Gastrocnemius medialis (tissue), 4 donors: ENCODE results near the gene CKMT2. TPM values are rescaled to one million over a fixed set of nuclear protein-coding genes. Genes with fewer than 3 reads are reported as not detected.
"Not testable (repeated sequence)": the region's sequence is repeated elsewhere in the genome, so short reads cannot be mapped to it uniquely, and the experiment has no call there.

Experiments
- ATAC-seq, 2 donors: fragments of 150-250 bp; one replicate each; pipeline ENCODE4 v1.9.1; 2016
- DNase-seq, 2 donors: peaks; one replicate each; pipeline ENCODE4 v3.0.0-alpha.2; 2019
- H3K27ac ChIP-seq, 4 donors: fragments of 200-600 bp; sonication (generic); 1 replicate in 1 of 4; 2 replicates in 3 of 4; pipeline ENCODE4 v1.5.1; 2016 to 2018; ENCODE audit warnings: mild to moderate bottlenecking in 2 of 4, moderate library complexity in 1 of 4
- H3K27me3 ChIP-seq, 3 donors: fragments of 200-600 bp; sonication (generic) in 2 of 3; 1 replicate in 1 of 3; 2 replicates in 2 of 3; pipeline versions ENCODE4 v1.5.1 to v1.6.0; 2016 to 2019; ENCODE audit warnings: mild to moderate bottlenecking in 1 of 3, moderate library complexity in 1 of 3
- H3K36me3 ChIP-seq, 2 donors: fragments of 200-600 bp; sonication (generic) in 1 of 2; one replicate each; pipeline ENCODE4 v1.5.1; 2017 to 2018
- H3K4me1 ChIP-seq, 2 donors: fragments of 200-600 bp; sonication (generic) in 1 of 2; one replicate each; pipeline ENCODE4 v1.5.1; 2016 to 2017; ENCODE audit warnings: mild to moderate bottlenecking in 2 of 2
- H3K4me3 ChIP-seq, 4 donors: fragments of 200-600 bp; sonication (generic) in 3 of 4; 1 replicate in 1 of 4; 2 replicates in 3 of 4; pipeline ENCODE4 v1.5.1; 2016 to 2019; ENCODE audit warnings: mild to moderate bottlenecking in 2 of 4
- H3K9me3 ChIP-seq, 3 donors: fragments of 200-600 bp; sonication (generic) in 2 of 3; 1 replicate in 1 of 3; 2 replicates in 2 of 3; pipeline ENCODE4 v1.5.1; 2016 to 2019
- CTCF ChIP-seq, 5 experiments: fragments of 450-650 bp in 3 of 5; fragments of 200-600 bp in 2 of 5; sonication (generic) in 2 of 5; IDR thresholded peaks in 4 of 5; conservative IDR thresholded peaks in 1 of 5; 1 replicate in 4 of 5; 2 replicates in 1 of 5; pipeline ENCODE4 v1.5.1; 2016 to 2019; ENCODE audit warnings: antibody characterized with exemption in 5 of 5, mild to moderate bottlenecking in 3 of 5, moderate library complexity in 3 of 5
- POLR2A ChIP-seq, 2 donors: fragments of 450-650 bp; IDR thresholded peaks; one replicate each; pipeline ENCODE4 v1.6.1; 2017; ENCODE audit warnings: antibody characterized with exemption in 2 of 2, mild to moderate bottlenecking in 2 of 2, moderate library complexity in 2 of 2
- in situ Hi-C, 4 donors: fragments of 200-750 bp; cut with MboI; loops; one replicate each; pipeline versions ENCODE4 v1.15.0 to v1.8.0; 2017; ENCODE audit warnings: low sequenced_read_pairs in 4 of 4
- intact Hi-C: fragments of 100-400 bp; cut with DNase I; formaldehyde crosslinking; loops from one replicate; pipeline ENCODE4 v1.15.1; 2023; ENCODE audit warnings: low total_unique reads
- total RNA-seq, 4 donors: library from RNA; depleted of rRNA; stranded (reverse); fragments of >200 nt; gene quantifications; one replicate each; pipeline versions ENCODE4 v1.1.0 to v1.2.3, GENCODE V29; 2016

CKMT2 gene
- total RNA-seq, 4 donors from 2014 or later, result 550 to 1,114 (median 879) TPM

GRCh38 chr5:81254886-81255559 lies 21.9 kb downstream of the CKMT2 start:
- TF ChIP-seq POLR2A (IDR thresholded peaks at IDR 0.05) (no peak), CTCF (IDR thresholded peaks at IDR 0.05 in 4 of 5, conservative IDR thresholded peaks at IDR 0.05 in 1 of 5) (no peak)
- no peak for ATAC-seq
- Histone ChIP-seq H3K27me3 (no peaks in the 10 kb centered on the region), H3K4me1 (peaks cover 19 to 21% of the 10 kb centered on the region in 2 donors), H3K36me3 (peaks cover 0 to 75% of the 10 kb centered on the region in 2 donors), H3K4me3 (no peak overlapping the region), H3K9me3 (no peaks in the 10 kb centered on the region), H3K27ac (no peak overlapping the region)
- no peak for DNase-seq
- in situ Hi-C loops, result no loop called here
- intact Hi-C loops, result no loop called here

GRCh38 chr5:81256766-81257165 lies 23.6 kb downstream of the CKMT2 start:
- H3K27ac ChIP-seq, result no peak overlapping the region
- ATAC-seq (no peak), DNase-seq (no peak)
- TF ChIP-seq CTCF (IDR thresholded peaks at IDR 0.05 in 4 of 5, conservative IDR thresholded peaks at IDR 0.05 in 1 of 5) (no peak), POLR2A (IDR thresholded peaks at IDR 0.05) (no peak)
- intact Hi-C loops, result no loop called here
- no peaks in the 10 kb centered on the region for H3K27me3 ChIP-seq
- no peak overlapping the region for H3K4me3 ChIP-seq
- in situ Hi-C loops, result no loop called here
- no peaks in the 10 kb centered on the region for H3K9me3 ChIP-seq
- peaks cover 3 to 92% of the 10 kb centered on the region in 2 donors for H3K36me3 ChIP-seq
- peaks cover 1 to 3% of the 10 kb centered on the region in 2 donors for H3K4me1 ChIP-seq

- H3K27ac ChIP-seq, H3K9me3 ChIP-seq, H3K4me1 ChIP-seq, in situ Hi-C loops, DNase-seq, H3K27me3 ChIP-seq, ATAC-seq, H3K4me3 ChIP-seq, intact Hi-C loops: not testable (repeated sequence)
- H3K36me3 ChIP-seq, result peaks cover 6 to 93% of the 10 kb centered on the region in 2 donors
These were observed 29.7 kb downstream of the CKMT2 start for GRCh38 chr5:81262796-81263195.

- in situ Hi-C loops (no loop called here), intact Hi-C loops (no loop called here)
- no peaks in the 10 kb centered on the region for H3K27me3 ChIP-seq
- no peak for ATAC-seq
- TF ChIP-seq POLR2A (IDR thresholded peaks at IDR 0.05), result no peak
- no peak for TF ChIP-seq CTCF (IDR thresholded peaks at IDR 0.05 in 4 of 5, conservative IDR thresholded peaks at IDR 0.05 in 1 of 5)
- no peak overlapping the region for H3K4me3 ChIP-seq
- no peak for DNase-seq
- H3K36me3 ChIP-seq, result peaks cover 6 to 93% of the 10 kb centered on the region in 2 donors
- H3K4me1 ChIP-seq, result no peaks in the 10 kb centered on the region
- no peaks in the 10 kb centered on the region for H3K9me3 ChIP-seq
- no peak overlapping the region for H3K27ac ChIP-seq
These were observed 32.0 kb downstream of the CKMT2 start for GRCh38 chr5:81265101-81265500.

GRCh38 chr5:81268521-81269196 lies 35.5 kb downstream of the CKMT2 start:
- Histone ChIP-seq H3K9me3 (peaks cover 0 to 6% (median 3%) of the 10 kb centered on the region in 3 donors), H3K4me1 (no peaks in the 10 kb centered on the region), H3K27ac (peak overlapping the region in 1 of 4 donors; percentile 28), H3K27me3 (no peaks in the 10 kb centered on the region), H3K36me3 (peaks cover 0 to 93% of the 10 kb centered on the region in 2 donors), H3K4me3 (no peak overlapping the region)
- TF ChIP-seq POLR2A (IDR thresholded peaks at IDR 0.05), result no peak
- intact Hi-C loops (no loop called here), in situ Hi-C loops (no loop called here)
- ATAC-seq, result no peak
- DNase-seq, result no peak
